Adrenal gland (tissue), 5 donors: ENCODE results near the gene FAT2.

Experiments
- POLR2A ChIP-seq, 2 donors: fragments of 450-650 bp; IDR thresholded peaks; one replicate each; pipeline ENCODE4 v1.6.1; 2017; ENCODE audit warnings: antibody characterized with exemption in 2 of 2, mild to moderate bottlenecking in 2 of 2, moderate library complexity in 1 of 2
- TF ChIP-seq, protein P1 (sequence below), 6 experiments: fragments of 450-650 bp in 4 of 6; fragments of 200-600 bp in 2 of 6; sonication (generic) in 1 of 6; IDR thresholded peaks; 1 replicate in 5 of 6; 2 replicates in 1 of 6; pipeline versions ENCODE4 v1.5.1 to v1.8.0; 2016 to 2021; ENCODE audit warnings: antibody characterized with exemption in 6 of 6, mild to moderate bottlenecking in 2 of 6, moderate library complexity in 1 of 6
- donor health status: DM: no; HTN: no; CAD: no.

DNA sequence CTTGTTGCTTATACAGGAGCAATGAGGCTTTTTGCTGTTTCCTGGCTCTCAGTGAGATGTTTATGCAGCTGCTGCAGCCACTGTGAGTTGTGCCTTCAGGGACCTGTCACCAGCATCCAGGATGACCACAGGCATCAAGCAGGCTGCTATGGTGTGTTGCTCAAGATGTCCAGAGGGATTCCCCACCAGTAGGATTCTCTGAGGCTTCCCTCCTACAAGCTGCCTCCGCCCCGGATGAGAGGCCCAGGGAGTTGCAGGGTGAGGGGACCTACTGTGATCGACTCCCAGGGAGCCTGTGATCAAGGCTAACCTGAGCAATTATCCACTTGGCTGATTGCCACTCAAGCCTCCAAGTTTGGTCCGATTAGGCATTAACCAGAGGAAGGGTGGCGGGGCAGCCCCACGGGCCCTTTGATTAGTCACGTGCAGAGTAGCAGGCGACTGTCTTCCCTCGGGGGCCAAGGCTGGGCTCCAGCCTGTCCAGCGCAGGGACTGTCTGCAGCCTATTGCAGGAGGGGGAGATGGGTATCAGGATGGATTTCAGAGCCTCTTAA lies 1.8 kb upstream of the FAT2 start:
- TF ChIP-seq, protein P1, sequence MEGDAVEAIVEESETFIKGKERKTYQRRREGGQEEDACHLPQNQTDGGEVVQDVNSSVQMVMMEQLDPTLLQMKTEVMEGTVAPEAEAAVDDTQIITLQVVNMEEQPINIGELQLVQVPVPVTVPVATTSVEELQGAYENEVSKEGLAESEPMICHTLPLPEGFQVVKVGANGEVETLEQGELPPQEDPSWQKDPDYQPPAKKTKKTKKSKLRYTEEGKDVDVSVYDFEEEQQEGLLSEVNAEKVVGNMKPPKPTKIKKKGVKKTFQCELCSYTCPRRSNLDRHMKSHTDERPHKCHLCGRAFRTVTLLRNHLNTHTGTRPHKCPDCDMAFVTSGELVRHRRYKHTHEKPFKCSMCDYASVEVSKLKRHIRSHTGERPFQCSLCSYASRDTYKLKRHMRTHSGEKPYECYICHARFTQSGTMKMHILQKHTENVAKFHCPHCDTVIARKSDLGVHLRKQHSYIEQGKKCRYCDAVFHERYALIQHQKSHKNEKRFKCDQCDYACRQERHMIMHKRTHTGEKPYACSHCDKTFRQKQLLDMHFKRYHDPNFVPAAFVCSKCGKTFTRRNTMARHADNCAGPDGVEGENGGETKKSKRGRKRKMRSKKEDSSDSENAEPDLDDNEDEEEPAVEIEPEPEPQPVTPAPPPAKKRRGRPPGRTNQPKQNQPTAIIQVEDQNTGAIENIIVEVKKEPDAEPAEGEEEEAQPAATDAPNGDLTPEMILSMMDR (IDR thresholded peaks at IDR 0.05) = no peak
- no peak for TF ChIP-seq POLR2A (IDR thresholded peaks at IDR 0.05)
